Kidney (tissue), 14 donors: ENCODE data around the gene SNX5. TPM values are rescaled to one million over a fixed set of nuclear protein-coding genes. Genes with fewer than 3 reads are reported as not detected.

Source experiments
- DNase-seq, 5 donors: peaks; one replicate each; pipeline ENCODE4 v3.0.0-alpha.2; 2013 to 2020
- FAIRE-seq: peaks from 2 replicates; lab custom pipeline; 2012; peaks lifted over from hg19 to GRCh38; lab: Jason Lieb, UNC
- H3K27ac ChIP-seq, 2 donors: one replicate each; pipeline ENCODE4 v1.7.0; 2013; ENCODE audit warnings: low read depth in 2 of 2, low read length in 2 of 2, inconsistent platforms in 1 of 2
- H3K27me3 ChIP-seq: one replicate; pipeline ENCODE4 v1.7.1; 2013; ENCODE audit warnings: low read length, inconsistent platforms; ENCODE audit not compliant: control insufficient read depth, insufficient read depth
- H3K36me3 ChIP-seq, 3 donors: one replicate each; pipeline versions ENCODE4 v1.7.0 to v1.7.1; 2013; ENCODE audit warnings: low read length in 3 of 3, control low read depth in 1 of 3, inconsistent platforms in 1 of 3; ENCODE audit not compliant: insufficient read depth in 3 of 3, control insufficient read depth in 2 of 3
- H3K4me1 ChIP-seq, 3 donors: one replicate each; pipeline versions ENCODE4 v1.7.0 to v1.7.1; 2013; ENCODE audit warnings: low read length in 3 of 3, inconsistent platforms in 1 of 3, low read depth in 1 of 3; ENCODE audit not compliant: control insufficient read depth in 2 of 3, insufficient read depth in 2 of 3
- H3K4me3 ChIP-seq, 3 donors: one replicate each; pipeline versions ENCODE4 v1.7.0 to v1.8.1; 2013; ENCODE audit warnings: low read length in 3 of 3, control low read depth in 1 of 3, inconsistent platforms in 1 of 3
- H3K9ac ChIP-seq, 3 donors: one replicate each; pipeline versions ENCODE4 v1.7.0 to v1.7.1; 2013; ENCODE audit warnings: low read length in 3 of 3, control low read depth in 1 of 3, inconsistent platforms in 1 of 3
- H3K9me3 ChIP-seq, 3 donors: one replicate each; pipeline versions ENCODE4 v1.7.0 to v1.7.1; 2013; ENCODE audit warnings: low read length in 3 of 3, control low read depth in 1 of 3, inconsistent platforms in 1 of 3; ENCODE audit not compliant: control insufficient read depth in 2 of 3, insufficient read depth in 1 of 3
- intact Hi-C: fragments of 100-400 bp; cut with DNase I; formaldehyde crosslinking; loops from one replicate; pipeline ENCODE4 v1.11.1; 2022
- polyA plus RNA-seq: library from polyadenylated mRNA; stranded (reverse); fragments of 350-450 nt; fragmentation: Illumina TruSeq; extraction: RNeasy Lipid Tissue Mini Kit (QIAGEN cat#74804); gene quantifications from one replicate; pipeline ENCODE4 v1.2.3, GENCODE V29; 2014; ENCODE audit warnings: low read depth, low replicate concordance; ENCODE audit not compliant: insufficient read depth
- total RNA-seq: library from RNA; stranded (reverse); fragmentation: NEBNext Ultra II Directional; extraction: Animal tissue kit (Norgen Biotek cat#: 25700); gene quantifications from one replicate; pipeline ENCODE4 v1.2.1, GENCODE V29; 2021
- TF ChIP-seq, protein P1 (sequence below): IDR thresholded peaks from 3 replicates; pipeline ENCODE4 v1.5.1; 2012; ENCODE audit warnings: mild to moderate bottlenecking, moderate library complexity, borderline replicate concordance; ENCODE audit not compliant: insufficient read depth; ENCODE audit errors: extremely low read depth
- donor health status: control.
- donor health status: control.
- donor health status: control.
- donor health status: control.
- donor health status: control.
- donor health status: DM: yes; HTN: yes; CAD: no.
- donor health status: Normal renal cell carcinoma (clear cell type).

SNX5 gene
- total and polyA plus RNA-seq, 2 donors from 2014 or later = 94.9 to 133 TPM

DNA sequence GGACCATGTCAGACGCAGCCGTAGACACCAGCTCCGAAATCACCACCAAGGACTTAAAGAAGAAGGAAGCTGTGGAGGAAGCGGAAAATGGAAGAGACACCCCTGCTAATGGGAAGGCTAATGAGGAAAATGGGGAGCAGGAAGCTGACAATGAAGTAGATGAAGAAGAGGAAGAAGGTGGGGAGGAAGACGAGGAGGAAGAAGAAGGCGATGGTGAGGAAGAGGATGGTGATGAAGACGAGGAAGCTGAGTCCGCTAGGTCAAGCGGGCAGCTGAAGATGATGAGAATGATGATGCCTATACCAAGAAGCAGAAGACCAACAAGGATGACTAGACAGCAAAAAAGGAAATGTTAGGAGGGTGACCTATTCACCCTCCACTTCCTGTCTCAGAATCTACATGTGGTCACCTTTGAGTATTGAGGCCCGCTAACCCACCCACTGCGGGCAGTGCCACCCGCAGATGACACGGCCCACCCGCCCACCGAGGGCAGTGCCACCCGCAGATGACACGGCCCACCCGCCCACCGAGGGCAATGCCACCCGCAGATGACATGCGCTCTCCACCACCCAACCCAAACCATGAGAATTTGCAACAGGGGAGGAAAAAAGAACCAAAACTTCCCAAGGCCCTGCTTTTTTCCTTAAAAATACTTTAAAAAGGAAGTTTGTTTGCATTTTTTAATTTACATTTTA is 43.5 kb upstream of the SNX5 start:
- Histone ChIP-seq H3K4me3 (no peak overlapping the region), H3K27ac (no peak overlapping the region), H3K9ac (no peak overlapping the region), H3K9me3 (no peaks in the 10 kb centered on the region), H3K4me1 (no peaks in the 10 kb centered on the region), H3K36me3 (no peaks in the 10 kb centered on the region), H3K27me3 (no peaks in the 10 kb centered on the region)
- TF ChIP-seq, protein P1, sequence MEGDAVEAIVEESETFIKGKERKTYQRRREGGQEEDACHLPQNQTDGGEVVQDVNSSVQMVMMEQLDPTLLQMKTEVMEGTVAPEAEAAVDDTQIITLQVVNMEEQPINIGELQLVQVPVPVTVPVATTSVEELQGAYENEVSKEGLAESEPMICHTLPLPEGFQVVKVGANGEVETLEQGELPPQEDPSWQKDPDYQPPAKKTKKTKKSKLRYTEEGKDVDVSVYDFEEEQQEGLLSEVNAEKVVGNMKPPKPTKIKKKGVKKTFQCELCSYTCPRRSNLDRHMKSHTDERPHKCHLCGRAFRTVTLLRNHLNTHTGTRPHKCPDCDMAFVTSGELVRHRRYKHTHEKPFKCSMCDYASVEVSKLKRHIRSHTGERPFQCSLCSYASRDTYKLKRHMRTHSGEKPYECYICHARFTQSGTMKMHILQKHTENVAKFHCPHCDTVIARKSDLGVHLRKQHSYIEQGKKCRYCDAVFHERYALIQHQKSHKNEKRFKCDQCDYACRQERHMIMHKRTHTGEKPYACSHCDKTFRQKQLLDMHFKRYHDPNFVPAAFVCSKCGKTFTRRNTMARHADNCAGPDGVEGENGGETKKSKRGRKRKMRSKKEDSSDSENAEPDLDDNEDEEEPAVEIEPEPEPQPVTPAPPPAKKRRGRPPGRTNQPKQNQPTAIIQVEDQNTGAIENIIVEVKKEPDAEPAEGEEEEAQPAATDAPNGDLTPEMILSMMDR = no peak
- peak in 1 of 5 donors; percentile 58 for DNase-seq
- intact Hi-C loops = no loop called here
- FAIRE-seq = no peak

DNA sequence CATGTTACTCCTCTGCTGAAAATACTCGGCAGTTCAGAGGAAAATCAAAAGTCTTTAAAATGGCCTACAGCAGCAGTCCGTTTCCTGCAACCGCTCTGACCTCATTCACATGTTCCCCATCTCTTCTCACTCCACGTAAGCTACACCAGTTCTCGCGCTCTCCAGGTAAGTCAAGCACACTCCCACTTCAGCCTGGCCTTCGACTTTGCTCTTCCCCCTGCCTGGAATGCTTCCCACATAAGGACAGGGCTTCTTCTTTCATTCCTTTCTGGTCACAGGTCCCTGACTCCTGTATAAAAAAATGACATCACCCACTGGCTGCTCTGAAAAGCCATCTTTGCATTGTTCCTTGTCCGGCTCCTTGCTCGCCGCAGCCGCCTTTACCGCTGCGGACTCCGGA is 42.9 kb upstream of the SNX5 start:
- intact Hi-C loops = no loop called here
- Histone ChIP-seq H3K4me1 (no peaks in the 10 kb centered on the region), H3K9ac (no peak overlapping the region), H3K27ac (no peak overlapping the region), H3K36me3 (no peaks in the 10 kb centered on the region), H3K4me3 (no peak overlapping the region), H3K27me3 (no peaks in the 10 kb centered on the region), H3K9me3 (no peaks in the 10 kb centered on the region)
- DNase-seq (peak in 3 of 5 donors; percentile 17 to 65 (median 62)), FAIRE-seq (no peak)
- TF ChIP-seq, protein P1 = no peak

DNA sequence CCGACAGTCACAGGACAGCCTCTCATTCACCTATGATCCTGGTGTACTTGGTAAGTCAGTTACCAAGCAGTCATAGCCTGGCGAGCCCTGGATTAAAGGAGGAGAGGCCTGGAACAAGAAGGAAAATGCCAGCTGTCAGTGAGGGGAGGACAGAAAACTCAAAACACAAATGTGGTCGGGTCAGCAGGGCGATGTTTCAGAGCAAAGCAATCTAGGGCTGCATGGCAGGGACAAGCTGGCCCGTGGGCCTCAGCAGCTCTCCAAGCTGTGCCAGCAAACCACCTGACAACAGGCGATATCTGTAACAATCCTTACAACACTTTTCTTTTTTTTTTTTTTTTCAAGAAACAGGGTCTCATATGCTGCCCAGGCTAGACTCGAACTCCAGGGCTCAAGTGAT is 40.5 kb upstream of the SNX5 start:
- H3K27ac ChIP-seq = no peak overlapping the region
- no peak overlapping the region for H3K9ac ChIP-seq
- DNase-seq (no peak), FAIRE-seq (no peak)
- H3K27me3 ChIP-seq = no peaks in the 10 kb centered on the region
- no peaks in the 10 kb centered on the region for H3K36me3 ChIP-seq
- TF ChIP-seq, protein P1 = no peak
- peaks cover 0 to 7% (median 0%) of the 10 kb centered on the region in 3 donors for H3K4me1 ChIP-seq
- no peak overlapping the region for H3K4me3 ChIP-seq
- H3K9me3 ChIP-seq = no peaks in the 10 kb centered on the region
- intact Hi-C loops = loop anchor here (10.0 kb wide), 1 partner anchor 504 kb away; no protein-coding TSS in a partner anchor
